Motor neuron (in vitro differentiated cells): Measurements from ENCODE around the gene DENND1A. TPM values are rescaled to one million over a fixed set of nuclear protein-coding genes. Genes with fewer than 3 reads are reported as not detected.

Experiments used
- ATAC-seq, 8 experiments: fragments of 200-7000 bp; cut with Tn5 transposase; replicated peaks in 6 of 8; 2 replicates each; pipeline ENCODE4 v1.8.0; 2021; ENCODE audit warnings: mild to moderate bottlenecking in 8 of 8, moderate library complexity in 8 of 8
- H3K27ac ChIP-seq, 2 donors: fragments of 250-450 bp; sonication (Bioruptor Pico); 2 replicates each; pipeline ENCODE4 v1.9.0; 2021; ENCODE audit warnings: antibody characterized with exemption in 2 of 2, mild to moderate bottlenecking in 2 of 2, moderate library complexity in 1 of 2
- H3K4me1 ChIP-seq, 2 donors: fragments of 250-450 bp; sonication (Bioruptor Pico); replicated peaks in 1 of 2; 2 replicates each; pipeline ENCODE4 v1.6.1; 2021; ENCODE audit warnings: antibody characterized with exemption in 2 of 2, mild to moderate bottlenecking in 2 of 2, moderate library complexity in 1 of 2
- H3K4me3 ChIP-seq, 5 donors: fragments of 250-450 bp; sonication (Bioruptor Pico); 2 replicates each; pipeline ENCODE4 v1.9.0; 2021; ENCODE audit warnings: antibody characterized with exemption in 5 of 5, mild to moderate bottlenecking in 5 of 5, moderate library complexity in 4 of 5
- WGBS, 10 experiments: fragments of 450-650 bp; shearing (Covaris generic); methylation state at CpG; one replicate each; pipeline ENCODE4 v1.0.0; 2022; 5-methylcytosine and 5-hydroxymethylcytosine counted together
- in situ Hi-C, 9 experiments: fragments of 400-800 bp; cut with MboI; loops; one replicate each; pipeline ENCODE4 v1.15.0; 2021; ENCODE audit warnings: low sequenced_read_pairs in 9 of 9, low pct_unique_long_range_greater_than_20kb in 2 of 9; ENCODE audit not compliant: unreplicated experiment in 9 of 9
- total RNA-seq, 8 experiments: library from RNA; unstranded; fragments of 300-600 nt; gene quantifications; 2 replicates each; pipeline versions ENCODE4 v1.2.3 to v1.2.4, GENCODE V29; 2022

The DENND1A gene
- total RNA-seq, 8 experiments from 2014 or later, result 9.2 to 27.8 (median 13.8) TPM

GRCh38 chr9:123346026-123346425, 583.9 kb downstream of the DENND1A start:
- no peak overlapping the region for H3K27ac ChIP-seq
- 81 to 100% (median 100%) methylated on average over 1 to 7 of the region's 9 CpGs; no CpG with 5 or more reads in 6 of the 10 experiments for WGBS, 10 experiments
- in situ Hi-C loops, result loop anchor here in 4 of 9 experiments (10.0 to 25.0 kb wide), 4 partner anchors 109 to 884 kb away; no protein-coding TSS in a partner anchor
- ATAC-seq, result peak in 2 of 8 experiments; percentile 7 to 26
- no peak overlapping the region for H3K4me3 ChIP-seq
- H3K4me1 ChIP-seq, result peaks cover 0 to 2% of the 10 kb centered on the region in 2 donors

GRCh38 chr9:123345567-123345955, 584.4 kb downstream of the DENND1A start:
- in situ Hi-C loops, result loop anchor here in 4 of 9 experiments (10.0 to 25.0 kb wide), 4 partner anchors 108 to 883 kb away; no protein-coding TSS in a partner anchor
- ATAC-seq, result peak in 1 of 8 experiments; percentile 3
- Histone ChIP-seq H3K4me3 (no peak overlapping the region), H3K4me1 (peaks cover 0 to 5% of the 10 kb centered on the region in 2 donors), H3K27ac (no peak overlapping the region)
- 26 to 84% (median 61%) methylated on average over 1 to 5 of the region's 6 CpGs; no CpG with 5 or more reads in 2 of the 10 experiments for WGBS, 10 experiments

GRCh38 chr9:123344192-123344949, 585.6 kb downstream of the DENND1A start:
- H3K4me1 ChIP-seq, result peaks cover 0 to 9% of the 10 kb centered on the region in 2 donors
- no peak overlapping the region for H3K4me3 ChIP-seq
- no peak overlapping the region for H3K27ac ChIP-seq
- WGBS, 10 experiments, result 76 to 100% (median 87%) methylated on average over 1 to 4 of the region's 9 CpGs; no CpG with 5 or more reads in 3 of the 10 experiments
- ATAC-seq, result no peak
- in situ Hi-C loops, result loop anchor here in 4 of 9 experiments (10.0 to 25.0 kb wide), 4 partner anchors 107 to 882 kb away; no protein-coding TSS in a partner anchor

- no peak overlapping the region for H3K4me3 ChIP-seq
- 0 to 91% (median 63%) methylated on average over 2 to 9 of the region's 13 CpGs; no CpG with 5 or more reads in 2 of the 10 experiments for WGBS, 10 experiments
- in situ Hi-C loops, result loop anchor here in 4 of 9 experiments (10.0 to 25.0 kb wide), 4 partner anchors 106 to 881 kb away; no protein-coding TSS in a partner anchor
- H3K27ac ChIP-seq, result no peak overlapping the region
- peaks cover 0 to 9% of the 10 kb centered on the region in 2 donors for H3K4me1 ChIP-seq
- ATAC-seq, result peak in 3 of 8 experiments; percentile 36 to 81 (median 80)
These were observed 586.3 kb downstream of the DENND1A start for GRCh38 chr9:123343443-123344191.

- Histone ChIP-seq H3K4me1 (peaks cover 0 to 9% of the 10 kb centered on the region in 2 donors), H3K4me3 (no peak overlapping the region), H3K27ac (no peak overlapping the region)
- ATAC-seq, result no peak
- 55 to 100% (median 74%) methylated on average over 1 to 3 of the region's 5 CpGs; no CpG with 5 or more reads in 5 of the 10 experiments for WGBS, 10 experiments
- in situ Hi-C loops, result loop anchor here in 4 of 9 experiments (10.0 to 25.0 kb wide), 4 partner anchors 105 to 880 kb away; no protein-coding TSS in a partner anchor
These were observed 587.7 kb downstream of the DENND1A start for GRCh38 chr9:123342247-123342646.

- 35 to 100% (median 83%) methylated on average over 1 to 5 of the region's 6 CpGs; no CpG with 5 or more reads in 1 of the 10 experiments for WGBS, 10 experiments
- in situ Hi-C loops, result loop anchor here in 4 of 9 experiments (10.0 to 25.0 kb wide), 4 partner anchors 105 to 880 kb away; no protein-coding TSS in a partner anchor
These were observed 588.1 kb downstream of the DENND1A start for GRCh38 chr9:123341816-123342215.

GRCh38 chr9:123339666-123340510, 590.0 kb downstream of the DENND1A start:
- Histone ChIP-seq H3K27ac (no peak overlapping the region), H3K4me3 (no peak overlapping the region), H3K4me1 (peaks cover 18 to 22% of the 10 kb centered on the region in 2 donors)
- in situ Hi-C loops, result loop anchor here in 4 of 9 experiments (10.0 to 25.0 kb wide), 4 partner anchors 103 to 878 kb away; no protein-coding TSS in a partner anchor
- WGBS, 10 experiments, result 14 to 86% (median 76%) methylated on average over 2 to 17 of the region's 32 CpGs; no CpG with 5 or more reads in 1 of the 10 experiments
- ATAC-seq, result no peak

More at GRCh38 chr9:123341816-123342215, 588.1 kb downstream of the DENND1A start:
- Histone ChIP-seq H3K27ac (no peak overlapping the region), H3K4me3 (no peak overlapping the region), H3K4me1 (peaks cover 0 to 9% of the 10 kb centered on the region in 2 donors)
- no peak for ATAC-seq

- Histone ChIP-seq H3K4me3 (no peak overlapping the region), H3K27ac (no peak overlapping the region), H3K4me1 (peaks cover 19 to 28% of the 10 kb centered on the region in 2 donors)
- ATAC-seq, result no peak
- in situ Hi-C loops, result loop anchor here in 3 of 9 experiments (25.0 kb wide), 3 partner anchors 102 to 877 kb away; no protein-coding TSS in a partner anchor
- 40 to 100% (median 76%) methylated on average over 1 to 22 of the region's 35 CpGs; no CpG with 5 or more reads in 1 of the 10 experiments for WGBS, 10 experiments
These were observed 590.9 kb downstream of the DENND1A start for GRCh38 chr9:123338710-123339665.

GRCh38 chr9:123337971-123338370, 592.0 kb downstream of the DENND1A start:
- peaks cover 19 to 28% of the 10 kb centered on the region in 2 donors for H3K4me1 ChIP-seq
- in situ Hi-C loops, result loop anchor here in 3 of 9 experiments (25.0 kb wide), 3 partner anchors 101 to 876 kb away; no protein-coding TSS in a partner anchor
- H3K27ac ChIP-seq, result no peak overlapping the region
- WGBS, 10 experiments, result 82 to 90% (median 87%) methylated on average over 1 to 3 of the region's 4 CpGs; no CpG with 5 or more reads in 6 of the 10 experiments
- no peak overlapping the region for H3K4me3 ChIP-seq
- ATAC-seq, result no peak

GRCh38 chr9:123336959-123337358, 593.0 kb downstream of the DENND1A start:
- in situ Hi-C loops, result loop anchor here in 3 of 9 experiments (25.0 kb wide), 3 partner anchors 100 to 875 kb away; no protein-coding TSS in a partner anchor
- peaks cover 19 to 28% of the 10 kb centered on the region in 2 donors for H3K4me1 ChIP-seq
- ATAC-seq, result no peak
- no peak overlapping the region for H3K4me3 ChIP-seq
- H3K27ac ChIP-seq, result no peak overlapping the region

GRCh38 chr9:123336449-123336848, 593.5 kb downstream of the DENND1A start:
- ATAC-seq, result no peak
- Histone ChIP-seq H3K4me1 (peaks cover 19 to 28% of the 10 kb centered on the region in 2 donors), H3K27ac (no peak overlapping the region), H3K4me3 (no peak overlapping the region)
- 10 to 92% (median 44%) methylated on average over 1 to 2 of the region's 3 CpGs; no CpG with 5 or more reads in 6 of the 10 experiments for WGBS, 10 experiments
- in situ Hi-C loops, result loop anchor here in 3 of 9 experiments (25.0 kb wide), 3 partner anchors 99 to 874 kb away; no protein-coding TSS in a partner anchor
